GM12878 (cell line): ENCODE results near the gene IDH3A. TPM values are rescaled to one million over a fixed set of nuclear protein-coding genes. Genes with fewer than 3 reads are reported as not detected.
A peak's percentile ranks its signal among the peaks of the same experiment; 100 is the strongest.

Experiments
- ATAC-seq: fragments of 200-7000 bp; cut with Tn5 transposase; 3 replicates; pipeline ENCODE4 v1.9.1; 2020; ENCODE audit warnings: mild to moderate bottlenecking, moderate library complexity
- BruUV-seq: library from RNA; stranded (reverse); fragments of 400-500 nt; replicated peaks from 2 replicates; lab custom pipeline; 2021; lab: Mats Ljungman, UMichigan
- CTCF ChIA-PET: fragments of 300-600 bp; sonication (Branson Sonifier 250); formaldehyde crosslinking; extraction: SDS; loops from one replicate; lab custom pipeline; 2021; ENCODE audit warnings: inconsistent platforms; lab: Yijun Ruan, JAX
- POLR2A ChIA-PET: fragments of 350-600 bp; formaldehyde crosslinking; extraction: SDS; loops from one replicate; lab custom pipeline; 2021; ENCODE audit warnings: inconsistent platforms; lab: Charles Lee
- RAD21 ChIA-PET: fragments of 300-600 bp; sonication (Branson Sonifier 250); formaldehyde crosslinking; loops from one replicate; lab custom pipeline; 2023; ENCODE audit warnings: antibody characterized with exemption; ENCODE audit not compliant: unreplicated experiment; lab: Charles Lee
- SMC1A ChIA-PET: fragments of 300-600 bp; sonication (Branson Sonifier 250); formaldehyde crosslinking; loops from one replicate; lab custom pipeline; 2023; ENCODE audit not compliant: unreplicated experiment, uncharacterized antibody; lab: Charles Lee
- DNase-seq: peaks from one replicate; pipeline ENCODE4 v3.0.0-alpha.2; 2011; ENCODE audit warnings: low read depth, low spot score
- FAIRE-seq: peaks from 3 replicates; lab custom pipeline; 2011; peaks lifted over from hg19 to GRCh38; lab: Jason Lieb, UNC
- H2AFZ ChIP-seq: 2 replicates; pipeline ENCODE4 v1.6.0; 2011; ENCODE audit warnings: low read depth, low read length, control low read depth; ENCODE audit not compliant: control insufficient read depth
- H3K27ac ChIP-seq: 2 replicates; pipeline ENCODE4 v1.5.1; 2011; ENCODE audit warnings: control low read depth; ENCODE audit not compliant: control insufficient read depth, insufficient read depth
- H3K27me3 ChIP-seq, 2 experiments: replicated peaks in 1 of 2; 2 replicates each; pipeline versions ENCODE4 v1.6.0 to v1.6.1; 2011; ENCODE audit warnings: low read length in 1 of 2; ENCODE audit not compliant: control insufficient read depth in 2 of 2, insufficient read depth in 2 of 2
- H3K36me3 ChIP-seq, 2 experiments: 2 replicates each; pipeline ENCODE4 v1.5.1; 2011; ENCODE audit warnings: low read length in 1 of 2; ENCODE audit not compliant: control insufficient read depth in 2 of 2, insufficient read depth in 2 of 2
- H3K4me1 ChIP-seq: 2 replicates; pipeline ENCODE4 v1.6.1; 2011; ENCODE audit warnings: mild to moderate bottlenecking, low read length, moderate library complexity, mixed read lengths; ENCODE audit not compliant: control insufficient read depth, insufficient read depth
- H3K4me2 ChIP-seq: 2 replicates; pipeline ENCODE4 v1.6.0; 2011; ENCODE audit warnings: control low read depth; ENCODE audit not compliant: control insufficient read depth, insufficient read depth
- H3K4me3 ChIP-seq: fragments of 200-600 bp; sonication (generic); 2 replicates; pipeline ENCODE4 v1.5.1; 2016
- H3K79me2 ChIP-seq: 2 replicates; pipeline ENCODE4 v1.6.0; 2011; ENCODE audit warnings: low read length; ENCODE audit not compliant: control insufficient read depth, insufficient read depth
- H3K9ac ChIP-seq: 2 replicates; pipeline ENCODE4 v1.8.0; 2011; ENCODE audit warnings: low read length, control low read depth, mixed read lengths; ENCODE audit not compliant: control insufficient read depth, insufficient read depth
- H3K9me3 ChIP-seq: replicated peaks from 3 replicates; pipeline ENCODE4 v1.5.1; 2011; ENCODE audit warnings: mild to moderate bottlenecking, low read length; ENCODE audit not compliant: control insufficient read depth, insufficient read depth
- H4K20me1 ChIP-seq: 2 replicates; pipeline ENCODE4 v1.6.0; 2011; ENCODE audit not compliant: control insufficient read depth, insufficient read depth
- BCL3 ChIP-seq: IDR thresholded peaks from 2 replicates; pipeline ENCODE4 v1.6.1; 2011; ENCODE audit warnings: borderline replicate concordance, low read depth, mild to moderate bottlenecking, moderate library complexity, low read length; ENCODE audit not compliant: insufficient read depth, poor library complexity, severe bottlenecking
- BHLHE40 ChIP-seq, 2 experiments: fragments of 450-650 bp in 1 of 2; IDR thresholded peaks; 2 replicates each; pipeline ENCODE4 v1.6.1; 2011 to 2017; ENCODE audit warnings: low read depth in 2 of 2, borderline replicate concordance in 1 of 2, improper control_type of control experiment in 1 of 2, low read length in 1 of 2, mild to moderate bottlenecking in 1 of 2
- EED ChIP-seq: sonication (generic); IDR thresholded peaks from 2 replicates; pipeline ENCODE4 v1.6.1; 2016; ENCODE audit warnings: antibody characterized with exemption, low read depth
- FOS ChIP-seq: IDR thresholded peaks from 3 replicates; pipeline ENCODE4 v1.6.1; 2011; ENCODE audit warnings: borderline replicate concordance; ENCODE audit not compliant: insufficient read length; ENCODE audit errors: extremely low read depth
- HDAC6 ChIP-seq: fragments of 200-600 bp; sonication (generic); IDR thresholded peaks from one replicate; pipeline ENCODE4 v1.8.0; 2017; ENCODE audit warnings: antibody characterized with exemption; ENCODE audit not compliant: unreplicated experiment
- NBN ChIP-seq: fragments of 450-650 bp; IDR thresholded peaks from 2 replicates; pipeline ENCODE4 v1.6.1; 2016
- POLR2AphosphoS2 ChIP-seq: IDR thresholded peaks from 2 replicates; pipeline ENCODE4 v1.6.1; 2011; ENCODE audit warnings: low read depth, mild to moderate bottlenecking, low read length, improper control_type of control experiment, moderate library complexity
- RAD21 ChIP-seq: IDR thresholded peaks from 2 replicates; pipeline ENCODE4 v1.6.1; 2011; ENCODE audit warnings: mild to moderate bottlenecking, low read depth, low read length, moderate library complexity; ENCODE audit not compliant: insufficient read depth
- RELA ChIP-seq: fragments of 450-650 bp; IDR thresholded peaks from 2 replicates; pipeline ENCODE4 v1.8.0; 2014; ENCODE audit warnings: borderline replicate concordance; ENCODE audit not compliant: partially characterized antibody
- STAT3 ChIP-seq: IDR thresholded peaks from 2 replicates; pipeline ENCODE4 v1.6.1; 2011; ENCODE audit warnings: low read depth, low read length, improper control_type of control experiment
- YY1 ChIP-seq: IDR thresholded peaks from 2 replicates; pipeline ENCODE4 v1.6.1; 2011; ENCODE audit warnings: low read depth, mild to moderate bottlenecking, low read length
- WGBS: methylation state at CpG from one replicate; pipeline ENCODE4 v1.1.6; 2016; ENCODE audit warnings: low lambda C conversion rate; ENCODE audit not compliant: insufficient replicate concordance, insufficient coverage; ENCODE audit errors: missing lambda C conversion rate; 5-methylcytosine and 5-hydroxymethylcytosine counted together
- in situ Hi-C: fragments of 300-500 bp; cut with MboI; formaldehyde crosslinking; loops from 9 replicates; pipeline ENCODE4 v1.14.3; 2018; ENCODE audit warnings: mixed read lengths
- intact Hi-C: fragments of 100-400 bp; cut with micrococcal nuclease; formaldehyde crosslinking; loops from one replicate; pipeline ENCODE4 v1.14.2; 2022; ENCODE audit not compliant: unreplicated experiment
- polyA plus RNA-seq, 11 experiments: library from polyadenylated mRNA; depleted of rRNA in 4 of 11; unstranded in 6 of 11; stranded (reverse) in 5 of 11; fragments of >200 nt; fragmentation: Nextera tagmentation in 4 of 11; fragmentation: Illumina TruSeq in 1 of 11; extraction: Ambion mirVana in 4 of 11; extraction: Trizol in 1 of 11; gene quantifications; 1 replicate in 1 of 11; 2 replicates in 10 of 11; pipeline versions ENCODE4 v1.2.1 to v1.2.3, GENCODE V29; 2011 to 2016; ENCODE audit warnings: inconsistent platforms in 2 of 11, missing spikeins in 2 of 11, low read depth in 1 of 11
- total RNA-seq, 4 experiments: library from RNA; depleted of rRNA in 3 of 4; stranded (reverse); fragments of >200 nt in 3 of 4; fragmentation: Illumina TruSeq in 1 of 4; extraction: Trizol in 1 of 4; gene quantifications; 2 replicates each; pipeline versions ENCODE4 v1.2.1 to v1.2.3, GENCODE V29; 2013 to 2021
- TF ChIP-seq, protein P1 (sequence below): fragments of 150-350 bp; IDR thresholded peaks from 2 replicates; pipeline ENCODE4 v1.6.1; 2014; ENCODE audit warnings: mild to moderate bottlenecking, low read depth, low read length
- TF ChIP-seq, protein P2 (sequence below): fragments of 450-650 bp; IDR thresholded peaks from 2 replicates; pipeline ENCODE4 v1.6.1; 2017; ENCODE audit warnings: antibody characterized with exemption, mild to moderate bottlenecking, moderate library complexity
- TF ChIP-seq, protein P3 (sequence below): fragments of 450-650 bp; IDR thresholded peaks from 2 replicates; pipeline ENCODE4 v1.6.1; 2017; ENCODE audit warnings: borderline replicate concordance

The IDH3A gene
- total and polyA plus RNA-seq, 10 of the 15 experiments (the other 5 are each of a cell fraction or from before 2014, with no cell fraction given), result 83.9 to 254 (median 195) TPM

DNA sequence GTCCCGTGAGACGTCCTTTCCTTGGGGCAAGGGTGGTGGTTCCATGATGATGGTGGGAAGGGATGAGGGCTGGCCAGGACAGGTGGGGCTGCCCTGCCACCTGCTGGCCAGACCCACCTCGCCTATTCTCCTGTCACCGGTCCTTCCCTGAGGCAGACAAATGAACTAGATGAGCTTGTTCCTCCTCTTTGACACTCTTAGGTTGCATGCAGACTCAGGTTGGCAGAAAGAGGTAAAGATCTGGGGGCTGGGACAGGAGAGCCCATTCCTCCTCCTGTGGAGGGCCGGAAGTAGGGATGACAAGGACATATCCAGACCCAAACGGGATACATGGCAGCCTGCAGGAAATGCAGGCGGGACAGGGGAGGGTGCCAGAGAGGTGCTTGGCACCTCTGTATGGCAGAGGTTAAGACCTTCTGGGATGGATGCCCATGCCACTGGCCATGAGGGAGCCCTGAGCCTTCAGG lies 46.6 kb downstream of the IDH3A start (continued):
- peak in 1 of 2 experiments; percentile 25; a peak in 1 of 4 replicates for TF ChIP-seq BHLHE40 (IDR thresholded peaks at IDR 0.05; ENCODE audit: borderline replicate concordance in 1 of 2, low read depth in 2 of 2, low read length in 1 of 2)
- peak; percentile 18 for TF ChIP-seq RELA
- TF ChIP-seq YY1, result peak; percentile 77
- TF ChIP-seq RAD21, result peak; percentile 85
- no peak for TF ChIP-seq STAT3
- TF ChIP-seq POLR2AphosphoS2, result no peak
- peak; percentile 50; the same call in 1 of the 2 replicates for TF ChIP-seq NBN
- no peak for TF ChIP-seq EED
- TF ChIP-seq FOS, result no peak
- TF ChIP-seq, all 136 proteins: peak for 8

GRCh38 chr15:78197632-78198031 lies 48.5 kb downstream of the IDH3A start:
- intact Hi-C loops, result no loop called here
- no peaks in the 10 kb centered on the region for H3K4me1 ChIP-seq
- 21% methylated on average over 7 of the region's 7 CpGs for WGBS
- TF ChIP-seq, protein P1, sequence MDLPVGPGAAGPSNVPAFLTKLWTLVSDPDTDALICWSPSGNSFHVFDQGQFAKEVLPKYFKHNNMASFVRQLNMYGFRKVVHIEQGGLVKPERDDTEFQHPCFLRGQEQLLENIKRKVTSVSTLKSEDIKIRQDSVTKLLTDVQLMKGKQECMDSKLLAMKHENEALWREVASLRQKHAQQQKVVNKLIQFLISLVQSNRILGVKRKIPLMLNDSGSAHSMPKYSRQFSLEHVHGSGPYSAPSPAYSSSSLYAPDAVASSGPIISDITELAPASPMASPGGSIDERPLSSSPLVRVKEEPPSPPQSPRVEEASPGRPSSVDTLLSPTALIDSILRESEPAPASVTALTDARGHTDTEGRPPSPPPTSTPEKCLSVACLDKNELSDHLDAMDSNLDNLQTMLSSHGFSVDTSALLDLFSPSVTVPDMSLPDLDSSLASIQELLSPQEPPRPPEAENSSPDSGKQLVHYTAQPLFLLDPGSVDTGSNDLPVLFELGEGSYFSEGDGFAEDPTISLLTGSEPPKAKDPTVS, result no peak
- TF ChIP-seq FOS (no peak), HDAC6 (no peak), BCL3 (no peak)
- TF ChIP-seq, protein P2, sequence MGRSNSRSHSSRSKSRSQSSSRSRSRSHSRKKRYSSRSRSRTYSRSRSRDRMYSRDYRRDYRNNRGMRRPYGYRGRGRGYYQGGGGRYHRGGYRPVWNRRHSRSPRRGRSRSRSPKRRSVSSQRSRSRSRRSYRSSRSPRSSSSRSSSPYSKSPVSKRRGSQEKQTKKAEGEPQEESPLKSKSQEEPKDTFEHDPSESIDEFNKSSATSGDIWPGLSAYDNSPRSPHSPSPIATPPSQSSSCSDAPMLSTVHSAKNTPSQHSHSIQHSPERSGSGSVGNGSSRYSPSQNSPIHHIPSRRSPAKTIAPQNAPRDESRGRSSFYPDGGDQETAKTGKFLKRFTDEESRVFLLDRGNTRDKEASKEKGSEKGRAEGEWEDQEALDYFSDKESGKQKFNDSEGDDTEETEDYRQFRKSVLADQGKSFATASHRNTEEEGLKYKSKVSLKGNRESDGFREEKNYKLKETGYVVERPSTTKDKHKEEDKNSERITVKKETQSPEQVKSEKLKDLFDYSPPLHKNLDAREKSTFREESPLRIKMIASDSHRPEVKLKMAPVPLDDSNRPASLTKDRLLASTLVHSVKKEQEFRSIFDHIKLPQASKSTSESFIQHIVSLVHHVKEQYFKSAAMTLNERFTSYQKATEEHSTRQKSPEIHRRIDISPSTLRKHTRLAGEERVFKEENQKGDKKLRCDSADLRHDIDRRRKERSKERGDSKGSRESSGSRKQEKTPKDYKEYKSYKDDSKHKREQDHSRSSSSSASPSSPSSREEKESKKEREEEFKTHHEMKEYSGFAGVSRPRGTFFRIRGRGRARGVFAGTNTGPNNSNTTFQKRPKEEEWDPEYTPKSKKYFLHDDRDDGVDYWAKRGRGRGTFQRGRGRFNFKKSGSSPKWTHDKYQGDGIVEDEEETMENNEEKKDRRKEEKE, result no peak
- TF ChIP-seq, protein P3, sequence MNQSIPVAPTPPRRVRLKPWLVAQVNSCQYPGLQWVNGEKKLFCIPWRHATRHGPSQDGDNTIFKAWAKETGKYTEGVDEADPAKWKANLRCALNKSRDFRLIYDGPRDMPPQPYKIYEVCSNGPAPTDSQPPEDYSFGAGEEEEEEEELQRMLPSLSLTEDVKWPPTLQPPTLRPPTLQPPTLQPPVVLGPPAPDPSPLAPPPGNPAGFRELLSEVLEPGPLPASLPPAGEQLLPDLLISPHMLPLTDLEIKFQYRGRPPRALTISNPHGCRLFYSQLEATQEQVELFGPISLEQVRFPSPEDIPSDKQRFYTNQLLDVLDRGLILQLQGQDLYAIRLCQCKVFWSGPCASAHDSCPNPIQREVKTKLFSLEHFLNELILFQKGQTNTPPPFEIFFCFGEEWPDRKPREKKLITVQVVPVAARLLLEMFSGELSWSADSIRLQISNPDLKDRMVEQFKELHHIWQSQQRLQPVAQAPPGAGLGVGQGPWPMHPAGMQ, result no peak

More at GRCh38 chr15:78197632-78198031, 48.5 kb downstream of the IDH3A start:
- H3K27me3 ChIP-seq, result peaks cover 0 to 2% of the 10 kb centered on the region in 2 experiments; a peak in 2 of 4 replicates
- ATAC-seq (no peak), FAIRE-seq (no peak), DNase-seq (no peak)
- H3K9ac ChIP-seq, result no peak overlapping the region
- ChIA-PET SMC1A (interaction anchor here (0.9 to 4.2 kb wide), 5 partner anchors 14 to 225 kb away, joined by 3 to 77 read pairs (median 4); no protein-coding TSS in a partner anchor), RAD21 (interaction anchor here (0.9 to 5.6 kb wide), 4 partner anchors 67 to 165 kb away, joined by 3 to 147 read pairs (median 5); partner anchors contain the start of gene CIB2), POLR2A (interaction anchor here (0.6 kb wide), 1 partner anchor 68 kb away, joined by 3 read pairs; no protein-coding TSS in a partner anchor), CTCF (interaction anchor here (0.7 to 7.0 kb wide), 7 partner anchors 23 to 105 kb away, joined by 3 to 200 read pairs (median 71); partner anchors contain the start of gene CIB2)
- no peaks in the 10 kb centered on the region for H3K9me3 ChIP-seq
- no peaks in the 10 kb centered on the region for H4K20me1 ChIP-seq
- H2AFZ ChIP-seq, result no peak overlapping the region
- H3K79me2 ChIP-seq, result no peaks in the 10 kb centered on the region
- in situ Hi-C loops, result loop anchor here (5.0 kb wide), 2 partner anchors 85 to 230 kb away; no protein-coding TSS in a partner anchor
- H3K36me3 ChIP-seq, result no peaks in the 10 kb centered on the region
- no peak overlapping the region for H3K4me2 ChIP-seq
- H3K4me3 ChIP-seq, result no peak overlapping the region
- BruUV-seq, result no TSS peak
- H3K27ac ChIP-seq, result no peak overlapping the region
